Inflammatory macrophage (primary cell): ENCODE data around the gene SNX15.
A peak's percentile ranks its signal among the peaks of the same experiment; 100 is the strongest.
"Not testable (repeated sequence)": the region's sequence is repeated elsewhere in the genome, so short reads cannot be mapped to it uniquely, and the experiment has no call there.

Source experiments
- DNase-seq, 2 donors: peaks; one replicate each; pipeline ENCODE4 v3.0.0-alpha.2; 2020 to 2022
- total RNA-seq, 18 experiments: gene quantifications; one replicate each; lab custom pipeline; 2026; ENCODE audit warnings: mixed read lengths in 6 of 18, inconsistent platforms in 2 of 18; lab: John Stamatoyannopoulos, UW

SNX15 gene, protein sequence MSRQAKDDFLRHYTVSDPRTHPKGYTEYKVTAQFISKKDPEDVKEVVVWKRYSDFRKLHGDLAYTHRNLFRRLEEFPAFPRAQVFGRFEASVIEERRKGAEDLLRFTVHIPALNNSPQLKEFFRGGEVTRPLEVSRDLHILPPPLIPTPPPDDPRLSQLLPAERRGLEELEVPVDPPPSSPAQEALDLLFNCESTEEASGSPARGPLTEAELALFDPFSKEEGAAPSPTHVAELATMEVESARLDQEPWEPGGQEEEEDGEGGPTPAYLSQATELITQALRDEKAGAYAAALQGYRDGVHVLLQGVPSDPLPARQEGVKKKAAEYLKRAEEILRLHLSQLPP
- total RNA-seq = 0.33 to 2.2 (median 1.1) reads per million in 18 experiments

DNA sequence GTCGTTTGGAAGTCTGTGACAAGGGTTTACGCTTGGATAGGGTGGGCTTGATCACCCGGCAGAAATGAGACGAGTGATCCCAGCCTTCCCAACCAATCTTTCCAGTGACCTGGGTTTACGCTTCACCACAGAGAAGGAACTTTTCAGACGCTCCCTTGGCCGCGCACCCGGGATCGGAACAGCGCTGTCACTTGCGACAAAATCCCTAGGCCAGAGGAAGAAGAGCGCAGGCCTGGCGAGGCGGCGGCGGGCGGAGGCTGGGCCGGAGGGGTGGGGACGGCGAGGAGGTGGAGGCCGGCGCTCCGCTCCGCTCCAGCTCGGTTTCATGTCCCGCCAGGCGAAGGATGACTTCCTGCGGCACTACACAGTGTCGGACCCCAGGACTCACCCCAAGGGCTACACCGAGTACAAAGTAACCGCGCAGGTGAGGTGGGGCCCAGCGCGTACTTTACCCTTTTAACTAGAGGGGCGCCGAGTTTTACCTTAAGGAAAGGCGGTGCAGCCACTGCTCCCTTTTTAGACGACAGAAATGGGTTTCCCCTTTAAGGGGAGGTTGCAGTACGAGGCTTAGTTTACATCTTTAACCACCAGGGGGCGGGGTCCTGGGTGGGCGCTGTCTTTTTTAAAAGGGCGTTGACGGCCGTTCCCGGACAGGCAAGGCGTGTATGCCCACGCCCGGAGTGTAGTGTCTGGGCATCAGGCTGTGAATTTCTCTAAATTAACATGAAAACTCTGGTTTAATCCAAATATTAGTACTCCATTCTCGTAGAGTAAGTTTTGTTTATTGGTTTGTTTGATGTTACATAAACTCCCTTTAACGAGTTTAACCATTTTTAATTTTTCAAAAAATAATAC lies at the start of gene SNX15:
Gene SNX15, plus strand, starts transcription at position 227 of the 855 bp plus-strand sequence. Its CDS starts 99 bp downstream, at position 326.
- DNase-seq = peak; percentile 96 to 97

- not testable (repeated sequence) for DNase-seq
These were observed 43.9 kb upstream of the SNX15 start for GRCh38 chr11:64983339-64983738.

GRCh38 chr11:64987998-64988854 lies 39.0 kb upstream of the SNX15 start:
- no peak for DNase-seq

DNA sequence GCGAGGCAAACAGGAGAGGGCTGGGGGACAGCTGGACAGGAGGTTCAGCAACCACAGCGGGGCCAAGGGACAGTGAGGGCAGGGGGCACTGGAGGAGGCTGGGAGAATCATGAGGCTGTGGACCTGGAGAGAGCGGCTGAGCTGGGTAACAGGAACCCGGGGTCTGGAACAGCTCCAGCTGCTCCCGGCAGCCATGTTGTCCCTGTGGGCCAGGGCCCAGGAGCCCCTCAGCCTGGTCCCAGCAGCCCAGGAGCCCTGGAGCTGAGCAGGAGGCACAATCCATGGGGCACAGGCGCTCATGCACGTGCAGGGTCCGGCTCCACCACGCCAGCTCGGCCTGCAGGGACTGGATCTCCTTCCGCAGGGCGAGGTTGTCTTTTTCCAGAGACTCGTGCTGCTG lies 37.8 kb upstream of the SNX15 start:
- no peak for DNase-seq

DNA sequence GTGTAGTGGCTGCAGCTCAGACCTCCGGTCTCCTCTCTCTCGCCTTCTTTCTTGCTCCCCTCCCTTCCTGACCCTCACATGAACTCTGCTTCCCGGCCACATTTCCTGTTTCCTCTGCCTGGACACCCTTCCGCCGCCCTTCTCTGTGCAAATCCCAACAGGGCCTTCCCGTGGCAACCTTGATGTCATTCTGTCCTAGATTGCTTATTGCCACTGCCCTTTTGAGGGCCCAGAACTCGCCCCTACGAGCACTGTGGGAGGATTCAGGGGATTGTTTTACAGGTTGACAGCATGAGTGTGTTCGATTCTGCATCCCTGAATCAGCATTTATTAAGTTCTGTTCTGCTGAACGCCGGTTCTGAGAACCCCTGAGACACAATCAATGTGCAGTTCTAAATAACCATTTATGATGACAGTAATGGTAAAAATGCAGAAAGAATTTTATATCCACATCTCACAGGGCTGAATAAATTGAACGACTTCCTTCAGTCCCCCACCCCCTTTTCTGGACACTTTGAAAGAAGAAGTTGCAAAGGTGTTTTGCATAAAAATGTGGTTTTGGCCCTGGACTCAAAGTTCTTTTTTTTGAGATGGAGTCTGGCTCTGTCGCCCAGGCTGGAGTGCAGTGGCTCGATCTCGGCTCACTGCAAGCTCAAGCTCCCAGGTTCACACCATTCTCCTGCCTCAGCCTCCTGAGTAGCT lies 36.9 kb upstream of the SNX15 start:
- peak; percentile 40 to 65 for DNase-seq

DNA sequence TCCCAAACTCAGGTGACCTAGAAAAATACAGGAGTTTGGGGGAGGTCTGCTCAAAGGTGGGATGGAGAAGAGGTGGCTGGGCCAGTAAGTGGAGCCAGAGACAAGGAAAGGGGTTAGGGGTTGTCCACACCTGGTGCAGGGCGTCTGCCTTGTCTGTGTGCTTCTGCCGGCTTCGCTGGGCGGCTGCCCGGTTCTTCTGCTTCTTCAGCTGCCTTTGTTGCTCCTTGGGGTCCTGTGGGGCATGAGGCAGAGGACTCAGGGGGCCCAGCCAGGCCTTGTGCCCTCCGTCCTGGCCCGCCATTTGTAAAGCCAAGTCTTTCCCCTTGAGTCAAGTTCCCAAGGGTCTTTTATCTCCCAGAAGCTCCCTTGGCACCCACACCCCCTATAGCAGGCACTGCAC lies 32.9 kb upstream of the SNX15 start:
- DNase-seq = no peak

- DNase-seq = no peak
These were observed 30.9 kb upstream of the SNX15 start for GRCh38 chr11:64996327-64996709.

GRCh38 chr11:64996710-64997380 lies 30.4 kb upstream of the SNX15 start, which contains the start of gene BATF2:
BATF2 (minus strand) TSS chr11:64996971; CDS start chr11:64996914, 57 bp downstream.
- peak; percentile 84 to 87 for DNase-seq

- DNase-seq = no peak
These were observed 29.1 kb upstream of the SNX15 start for GRCh38 chr11:64998141-64998540.

DNA sequence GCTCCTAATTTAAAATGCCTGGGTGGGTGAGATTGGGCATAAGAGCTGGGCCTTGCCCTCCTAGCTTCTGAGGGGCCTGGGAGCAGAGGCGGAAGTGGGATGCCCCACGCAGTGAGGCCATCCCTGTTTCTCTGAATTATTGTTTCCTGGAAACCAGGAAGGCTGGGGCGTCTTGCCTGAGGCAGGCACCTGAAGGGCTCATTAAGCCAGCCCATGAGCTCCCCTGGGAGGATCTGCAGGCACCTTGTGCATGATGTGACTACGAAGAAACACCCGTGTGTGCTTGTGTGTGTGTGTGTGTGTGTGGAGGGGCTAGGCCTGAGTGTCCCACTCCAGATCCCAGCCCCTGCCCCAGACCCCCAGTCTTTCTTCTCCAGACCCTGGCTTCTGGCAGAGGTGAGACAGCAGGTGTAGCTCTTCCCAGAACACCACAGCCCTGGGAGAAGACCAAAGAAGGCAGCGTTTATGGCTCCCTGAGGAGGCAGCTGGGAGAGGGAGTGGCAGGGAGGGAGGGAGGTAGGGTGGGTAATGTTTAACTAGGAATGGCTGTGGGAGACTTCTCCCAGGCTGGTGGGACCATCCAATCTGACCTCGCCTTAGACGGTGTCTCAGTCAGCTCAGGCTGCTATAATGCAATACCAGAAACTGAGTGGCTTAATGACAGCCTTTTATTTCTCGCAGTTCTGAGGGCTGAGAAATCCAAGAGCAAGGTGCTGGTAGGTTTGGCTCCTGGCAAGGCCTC lies 28.4 kb upstream of the SNX15 start:
- DNase-seq = no peak

DNA sequence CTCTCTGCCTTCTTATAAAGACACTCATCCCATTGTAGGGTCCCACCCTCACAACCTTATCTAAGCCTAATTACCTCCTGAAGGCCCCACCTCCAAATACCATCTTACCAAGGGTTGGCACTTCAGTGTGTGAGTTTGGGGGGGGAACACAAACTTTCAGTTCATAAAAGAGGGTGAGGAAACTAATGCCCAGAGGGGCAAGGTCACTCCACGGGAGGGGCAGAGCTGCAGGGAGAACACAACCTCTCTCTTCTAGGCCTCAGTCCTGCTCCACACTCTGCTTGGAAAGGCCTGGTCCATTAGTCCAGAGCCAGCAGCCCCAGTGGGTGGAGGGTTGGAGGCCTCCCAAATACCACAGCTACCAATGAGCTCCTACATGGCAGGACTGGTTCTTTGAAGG lies 27.8 kb upstream of the SNX15 start:
- DNase-seq = no peak

- DNase-seq = no peak
These were observed 24.5 kb upstream of the SNX15 start for GRCh38 chr11:65002706-65003105.

GRCh38 chr11:65003282-65003681 lies 24.0 kb upstream of the SNX15 start:
- DNase-seq = no peak

GRCh38 chr11:65003968-65004367 lies 23.3 kb upstream of the SNX15 start:
- not testable (repeated sequence) for DNase-seq

GRCh38 chr11:65008016-65008415 lies 19.2 kb upstream of the SNX15 start:
- no peak for DNase-seq

- no peak for DNase-seq
These were observed 18.4 kb upstream of the SNX15 start for GRCh38 chr11:65008873-65009272.

DNA sequence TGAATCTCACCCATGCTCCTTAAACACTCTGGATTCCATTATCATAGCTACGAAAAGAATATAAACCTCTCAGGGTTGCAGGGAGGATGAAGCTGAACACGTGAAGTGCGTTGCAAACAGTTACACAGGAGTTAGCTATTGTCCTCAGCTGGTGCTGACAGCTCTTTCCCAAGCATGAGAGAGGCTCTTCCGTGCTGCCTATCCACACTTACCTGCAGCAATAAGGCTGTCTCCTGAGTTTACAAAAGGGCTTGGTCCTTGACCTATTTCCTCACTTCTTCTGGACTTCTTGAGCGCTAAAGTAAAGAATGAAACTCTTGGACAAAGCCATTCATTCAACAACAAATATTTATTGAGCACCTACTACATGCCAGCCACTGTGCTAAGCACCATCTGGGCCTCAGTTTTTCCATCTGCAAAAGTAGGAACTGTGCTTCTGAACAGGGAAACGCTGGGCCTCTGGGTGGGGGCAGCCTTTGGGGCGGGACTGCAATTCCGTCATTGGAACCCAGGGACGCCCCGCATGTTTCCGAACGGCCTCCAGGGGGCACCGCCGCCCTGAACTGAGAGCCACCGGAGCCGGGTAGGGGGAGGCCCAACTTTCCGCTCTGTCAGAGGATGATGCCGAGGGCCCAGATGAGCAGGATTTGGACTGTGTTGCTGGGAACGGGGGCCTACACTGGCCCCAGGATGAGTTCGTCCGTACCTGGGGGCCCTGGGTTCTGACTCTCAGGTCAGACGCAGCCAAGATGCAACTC lies 13.9 kb upstream of the SNX15 start:
- DNase-seq = peak; percentile 94

- DNase-seq = peak; percentile 83 to 93
These were observed 13.1 kb upstream of the SNX15 start, which contains the start of gene ARL2 for GRCh38 chr11:65013888-65014725. ARL2 (plus strand) TSS chr11:65014160; CDS start chr11:65014208, 48 bp downstream.
